A549 (cell line): ENCODE measurements around the gene TRAF3IP1. TPM values are rescaled to one million over a fixed set of nuclear protein-coding genes. Genes with fewer than 3 reads are reported as not detected.

Experiments used
- ATAC-seq, 2 experiments: fragments of 200-7000 bp in 1 of 2; fragments of >200 bp in 1 of 2; cut with Nextera tagmentation in 1 of 2; cut with Tn5 transposase in 1 of 2; 3 replicates each; pipeline versions ENCODE4 v1.8.0 to v1.9.1; 2018 to 2020; ENCODE audit warnings: mild to moderate bottlenecking in 1 of 2, moderate library complexity in 1 of 2
- CTCF ChIA-PET: fragments of 300-600 bp; sonication (Branson Sonifier 250); formaldehyde crosslinking; extraction: SDS; loops from one replicate; lab custom pipeline; 2021; ENCODE audit warnings: antibody characterized with exemption, inconsistent platforms; lab: Yijun Ruan, JAX
- POLR2A ChIA-PET: fragments of 350-600 bp; formaldehyde crosslinking; extraction: SDS; loops from one replicate; lab custom pipeline; 2021; ENCODE audit warnings: antibody characterized with exemption, inconsistent platforms; lab: Yijun Ruan, JAX
- DNase-seq, 2 experiments: peaks; one replicate each; pipeline versions ENCODE4 v3.0.0 to v3.0.0-alpha.2; 2011 to 2016; ENCODE audit warnings: low read depth in 1 of 2, low spot score in 1 of 2
- FAIRE-seq: peaks from 2 replicates; lab custom pipeline; 2011; peaks lifted over from hg19 to GRCh38; lab: Jason Lieb, UNC
- H3K27ac ChIP-seq, 2 experiments: fragments of >200 bp; sonication (Bioruptor Twin); formaldehyde crosslinking; 3 replicates each; pipeline ENCODE4 v1.5.1; 2016 to 2017
- H3K4me1 ChIP-seq: fragments of >200 bp; sonication (Bioruptor Twin); formaldehyde crosslinking; 3 replicates; pipeline ENCODE4 v1.6.1; 2016
- H3K4me2 ChIP-seq: fragments of >200 bp; sonication (Bioruptor Twin); formaldehyde crosslinking; 3 replicates; pipeline ENCODE4 v1.6.1; 2016
- H3K4me3 ChIP-seq: fragments of >200 bp; sonication (Bioruptor Twin); formaldehyde crosslinking; 3 replicates; pipeline ENCODE4 v1.5.1; 2016
- H3K9me3 ChIP-seq: fragments of >200 bp; sonication (Bioruptor Twin); formaldehyde crosslinking; 3 replicates; pipeline ENCODE4 v1.6.1; 2016
- BHLHE40 ChIP-seq: IDR thresholded peaks from 2 replicates; pipeline ENCODE4 v1.6.1; 2012; ENCODE audit warnings: low read depth, low read length, inconsistent platforms
- CBX2 ChIP-seq: fragments of 200-600 bp; sonication (generic); IDR thresholded peaks from 2 replicates; pipeline ENCODE4 v1.6.1; 2016; ENCODE audit warnings: low read depth, mild to moderate bottlenecking, borderline replicate concordance
- CHD2 ChIP-seq: fragments of 150-350 bp; IDR thresholded peaks from 2 replicates; pipeline ENCODE4 v1.6.1; 2014; ENCODE audit warnings: low read length; ENCODE audit not compliant: partially characterized antibody
- EP300 ChIP-seq, 2 experiments: fragments of >200 bp; sonication (Bioruptor Twin); formaldehyde crosslinking; IDR thresholded peaks; 2 replicates in 1 of 2; 3 replicates in 1 of 2; pipeline ENCODE4 v1.6.1; 2016 to 2017
- ESRRA ChIP-seq: fragments of 150-350 bp; IDR thresholded peaks from 2 replicates; pipeline ENCODE4 v1.6.1; 2014; ENCODE audit warnings: mild to moderate bottlenecking, low read length, borderline replicate concordance
- GATA3 ChIP-seq: IDR thresholded peaks from 2 replicates; pipeline ENCODE4 v1.6.1; 2012; ENCODE audit warnings: borderline replicate concordance
- HEYL ChIP-seq: fragments of 250-450 bp; sonication (Bioruptor Pico); IDR thresholded peaks from 2 replicates; pipeline ENCODE4 v1.8.0; 2021; ENCODE audit warnings: mild to moderate bottlenecking, moderate library complexity
- HOXB5 ChIP-seq: fragments of 250-450 bp; sonication (Bioruptor Pico); IDR thresholded peaks from 2 replicates; pipeline ENCODE4 v1.5.0; 2020; ENCODE audit warnings: mild to moderate bottlenecking, moderate library complexity
- JUN ChIP-seq, 2 experiments: fragments of >200 bp; sonication (Bioruptor Twin); formaldehyde crosslinking; IDR thresholded peaks; 2 replicates in 1 of 2; 3 replicates in 1 of 2; pipeline ENCODE4 v1.6.1; 2016 to 2017
- JUNB ChIP-seq: fragments of >200 bp; sonication (Bioruptor Twin); formaldehyde crosslinking; IDR thresholded peaks from 2 replicates; pipeline ENCODE4 v1.6.1; 2016
- KDM1A ChIP-seq: fragments of 200-600 bp; sonication (generic); IDR thresholded peaks from 2 replicates; pipeline ENCODE4 v1.6.1; 2016; ENCODE audit warnings: low read depth, mild to moderate bottlenecking
- MAZ ChIP-seq: fragments of 150-350 bp; IDR thresholded peaks from 2 replicates; pipeline ENCODE4 v1.6.1; 2014; ENCODE audit warnings: antibody characterized with exemption, low read depth, low read length, borderline replicate concordance
- NR3C1 ChIP-seq: fragments of >200 bp; sonication (Bioruptor Twin); formaldehyde crosslinking; IDR thresholded peaks from 3 replicates; pipeline ENCODE4 v1.6.1; 2017
- POLR2A ChIP-seq: IDR thresholded peaks from 2 replicates; pipeline ENCODE4 v1.6.1; 2012; ENCODE audit warnings: mild to moderate bottlenecking, low read length
- RAD21 ChIP-seq, 2 experiments: fragments of >200 bp in 1 of 2; sonication (Bioruptor Twin) in 1 of 2; formaldehyde crosslinking in 1 of 2; IDR thresholded peaks in 1 of 2; conservative IDR thresholded peaks in 1 of 2; 2 replicates in 1 of 2; 3 replicates in 1 of 2; pipeline ENCODE4 v1.6.1; 2012 to 2018; ENCODE audit warnings: inconsistent platforms in 1 of 2
- RARB ChIP-seq: fragments of 250-450 bp; sonication (Bioruptor Pico); IDR thresholded peaks from 2 replicates; pipeline ENCODE4 v1.8.0; 2021; ENCODE audit warnings: mild to moderate bottlenecking, moderate library complexity
- SMC3 ChIP-seq: fragments of >200 bp; sonication (Bioruptor Twin); formaldehyde crosslinking; IDR thresholded peaks from 3 replicates; pipeline ENCODE4 v1.6.1; 2018; ENCODE audit warnings: inconsistent platforms
- SREBF2 ChIP-seq: fragments of 450-650 bp; IDR thresholded peaks from 2 replicates; pipeline ENCODE4 v1.6.1; 2014; ENCODE audit warnings: mild to moderate bottlenecking, moderate library complexity
- TFCP2L1 ChIP-seq: fragments of 250-450 bp; sonication (Bioruptor Pico); IDR thresholded peaks from 2 replicates; pipeline ENCODE4 v1.5.0; 2021; ENCODE audit warnings: mild to moderate bottlenecking
- ZSCAN20 ChIP-seq: fragments of 250-450 bp; sonication (Bioruptor Pico); IDR thresholded peaks from 2 replicates; pipeline ENCODE4 v1.8.0; 2022; ENCODE audit warnings: mild to moderate bottlenecking, moderate library complexity
- WGBS: methylation state at CpG from one replicate; pipeline ENCODE4 v1.1.6; 2017; ENCODE audit errors: missing lambda C conversion rate; 5-methylcytosine and 5-hydroxymethylcytosine counted together
- polyA plus RNA-seq, 4 experiments: library from polyadenylated mRNA; depleted of rRNA in 3 of 4; stranded (reverse); fragments of >200 nt; fragmentation: RNase III in 1 of 4; extraction: RNeasy Plus Mini Kit Qiagen cat#74134 plus additional on column Dnase treatment in 1 of 4; gene quantifications; 2 replicates in 3 of 4; 3 replicates in 1 of 4; pipeline ENCODE4 v1.2.3, GENCODE V29; 2011 to 2017
- TF ChIP-seq, protein P1 (sequence below): IDR thresholded peaks from 2 replicates; pipeline ENCODE4 v1.6.1; 2012
- TF ChIP-seq, protein P2 (sequence below): IDR thresholded peaks from 2 replicates; pipeline ENCODE4 v1.6.1; 2012; ENCODE audit warnings: low read depth, borderline replicate concordance
- TF ChIP-seq, protein P3 (sequence below): fragments of 250-450 bp; sonication (Bioruptor Pico); IDR thresholded peaks from 2 replicates; pipeline ENCODE4 v1.5.0; 2020; ENCODE audit warnings: low read depth, mild to moderate bottlenecking, moderate library complexity

TRAF3IP1 gene
- polyA plus RNA-seq, 2 of the 4 experiments (the other 2 are of a cell fraction): 10.6 to 19.2 TPM

DNA sequence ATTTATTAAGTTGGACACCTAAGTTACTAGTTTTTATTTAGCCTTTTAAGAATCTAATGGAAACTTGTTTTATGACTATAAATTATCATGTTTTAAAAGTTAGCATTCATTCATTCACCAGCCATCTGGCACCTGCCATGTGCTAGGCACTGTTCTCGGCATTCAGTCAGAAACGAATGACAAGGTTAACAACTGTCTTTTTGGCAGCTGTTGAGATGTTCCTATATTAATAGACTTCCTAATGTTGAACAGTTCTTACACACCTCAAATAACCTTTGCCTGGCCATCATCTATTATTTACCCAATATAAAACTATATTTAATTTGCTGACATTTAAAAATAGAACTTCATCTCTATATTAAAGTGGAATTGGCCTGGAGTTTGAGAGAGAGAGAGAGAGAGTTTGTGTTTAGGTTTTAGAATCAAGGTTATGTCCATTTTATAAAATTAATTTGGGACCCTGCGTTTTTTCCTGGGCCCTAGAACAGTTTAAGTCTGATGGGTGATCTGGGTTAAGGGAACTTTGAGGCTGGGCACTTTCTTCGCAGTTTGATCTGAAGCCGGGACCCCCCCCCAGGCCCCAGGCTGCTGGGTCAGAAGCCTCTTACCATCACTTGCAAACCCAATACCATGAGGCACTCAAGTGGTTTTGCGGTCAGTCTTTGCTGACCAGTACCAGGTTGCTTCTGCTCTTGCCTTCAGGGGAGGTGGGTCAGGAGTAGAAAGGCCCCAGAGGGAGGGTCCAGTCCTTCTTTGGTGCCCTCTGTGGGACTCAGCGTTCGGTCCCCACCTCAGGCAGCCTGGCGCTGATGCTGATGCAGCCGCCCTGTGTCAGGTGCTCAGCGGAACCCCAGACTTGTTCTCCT is 58.1 kb downstream of the TRAF3IP1 start:
- TF ChIP-seq SMC3 (no peak), RAD21 (conservative IDR thresholded peaks at IDR 0.05 in 1 of 2, IDR thresholded peaks at IDR 0.05 in 1 of 2) (no peak), MAZ (no peak), ZSCAN20 (no peak), GATA3 (no peak), CBX2 (no peak), TFCP2L1 (no peak), RARB (CRISPR knock-in tag) (no peak), POLR2A (no peak), SREBF2 (no peak), BHLHE40 (no peak), KDM1A (no peak), EP300 (IDR thresholded peaks at IDR 0.05) (no peak), HOXB5 (no peak), ESRRA (no peak), JUN (IDR thresholded peaks at IDR 0.05) (no peak), NR3C1 (no peak)
- TF ChIP-seq, protein P1, sequence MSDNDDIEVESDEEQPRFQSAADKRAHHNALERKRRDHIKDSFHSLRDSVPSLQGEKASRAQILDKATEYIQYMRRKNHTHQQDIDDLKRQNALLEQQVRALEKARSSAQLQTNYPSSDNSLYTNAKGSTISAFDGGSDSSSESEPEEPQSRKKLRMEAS: no peak
- TF ChIP-seq, protein P2, sequence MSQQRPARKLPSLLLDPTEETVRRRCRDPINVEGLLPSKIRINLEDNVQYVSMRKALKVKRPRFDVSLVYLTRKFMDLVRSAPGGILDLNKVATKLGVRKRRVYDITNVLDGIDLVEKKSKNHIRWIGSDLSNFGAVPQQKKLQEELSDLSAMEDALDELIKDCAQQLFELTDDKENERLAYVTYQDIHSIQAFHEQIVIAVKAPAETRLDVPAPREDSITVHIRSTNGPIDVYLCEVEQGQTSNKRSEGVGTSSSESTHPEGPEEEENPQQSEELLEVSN: no peak
- TF ChIP-seq, protein P3, sequence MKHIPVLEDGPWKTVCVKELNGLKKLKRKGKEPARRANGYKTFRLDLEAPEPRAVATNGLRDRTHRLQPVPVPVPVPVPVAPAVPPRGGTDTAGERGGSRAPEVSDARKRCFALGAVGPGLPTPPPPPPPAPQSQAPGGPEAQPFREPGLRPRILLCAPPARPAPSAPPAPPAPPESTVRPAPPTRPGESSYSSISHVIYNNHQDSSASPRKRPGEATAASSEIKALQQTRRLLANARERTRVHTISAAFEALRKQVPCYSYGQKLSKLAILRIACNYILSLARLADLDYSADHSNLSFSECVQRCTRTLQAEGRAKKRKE (CRISPR knock-in tag): no peak
- POLR2A ChIA-PET: no interaction called here
- WGBS: 94% methylated on average over 11 of the region's 11 CpGs
- no peaks in the 10 kb centered on the region for H3K4me1 ChIP-seq
- no peak for DNase-seq
- FAIRE-seq: no peak
- no peak for ATAC-seq
- H3K4me3 ChIP-seq: no peak overlapping the region
- no peaks in the 10 kb centered on the region for H3K9me3 ChIP-seq
- H3K27ac ChIP-seq: no peak overlapping the region
- no peak overlapping the region for H3K4me2 ChIP-seq
- CTCF ChIA-PET: interaction anchor here (1.1 to 2.5 kb wide), 3 partner anchors 8 to 407 kb away, joined by 3 to 11 read pairs (median 8); no protein-coding TSS in a partner anchor

DNA sequence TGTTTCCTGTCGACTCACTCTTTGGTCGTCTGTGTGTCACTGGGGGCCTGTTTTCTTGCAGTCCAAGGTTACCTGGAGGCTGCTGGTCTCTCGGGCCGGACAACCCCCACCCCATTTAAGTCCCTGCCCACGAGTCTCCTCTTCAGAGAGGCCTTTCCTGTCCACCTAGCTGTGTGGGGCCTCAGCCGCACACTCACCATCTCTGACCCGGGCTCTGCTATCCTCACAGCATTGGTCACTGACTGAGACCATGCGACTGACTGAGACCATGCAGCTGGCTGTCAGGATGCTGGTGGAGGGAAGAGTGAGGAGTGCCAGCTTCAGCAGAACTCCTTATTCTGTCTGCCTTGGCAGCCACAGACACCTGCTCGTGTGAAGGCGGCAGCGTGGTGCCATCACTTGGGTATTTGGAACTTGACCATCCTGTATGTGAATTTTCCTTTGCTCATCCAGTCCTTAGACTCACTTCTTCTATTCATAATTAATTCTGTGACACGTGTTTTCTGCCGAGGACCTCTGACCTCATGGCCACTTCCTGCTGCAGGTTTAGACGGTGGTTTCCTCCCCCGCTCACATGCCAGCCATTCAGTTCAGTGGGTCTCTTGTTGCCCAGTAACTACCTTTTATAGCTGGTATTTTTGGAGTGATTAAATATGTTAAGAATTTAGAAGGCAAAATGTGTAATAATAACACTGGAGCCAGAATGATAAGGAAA is 58.9 kb downstream of the TRAF3IP1 start:
- 87% methylated on average over 15 of the region's 15 CpGs for WGBS
- Histone ChIP-seq H3K9me3 (no peaks in the 10 kb centered on the region), H3K4me2 (no peak overlapping the region), H3K4me3 (no peak overlapping the region), H3K4me1 (no peaks in the 10 kb centered on the region), H3K27ac (no peak overlapping the region)
- CTCF ChIA-PET: interaction anchor here (1.1 to 2.5 kb wide), 3 partner anchors 8 to 406 kb away, joined by 3 to 11 read pairs (median 8); no protein-coding TSS in a partner anchor
- ATAC-seq (no peak), FAIRE-seq (no peak), DNase-seq (no peak)
- TF ChIP-seq CHD2 (no peak), POLR2A (0 out of 2 replicates have a peak, but pooled peaks have one; percentile 8)
- POLR2A ChIA-PET: no interaction called here

DNA sequence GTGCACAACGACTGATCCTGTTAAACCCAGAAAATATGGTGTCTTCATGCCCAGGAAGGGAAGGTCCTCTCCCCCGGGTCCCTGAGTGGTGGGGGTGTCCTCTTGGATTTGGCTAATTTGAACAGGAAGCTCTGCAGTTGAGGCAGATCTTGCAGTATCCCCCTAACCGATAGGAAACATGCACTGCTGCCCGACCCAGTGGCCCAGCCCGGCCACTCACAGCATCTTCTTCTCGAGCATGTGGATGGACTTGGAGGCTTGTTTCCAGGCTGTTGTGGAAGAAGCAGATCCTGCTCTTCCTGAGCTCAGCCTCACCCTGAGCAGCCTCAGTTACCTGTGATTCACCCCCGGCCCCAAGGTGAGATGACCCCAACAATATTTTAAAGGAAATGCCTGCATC is 60.0 kb downstream of the TRAF3IP1 start:
- DNase-seq (no peak), ATAC-seq (no peak), FAIRE-seq (no peak)
- WGBS: 94% methylated on average over 6 of the region's 7 CpGs
- Histone ChIP-seq H3K27ac (no peak overlapping the region), H3K9me3 (no peaks in the 10 kb centered on the region), H3K4me3 (no peak overlapping the region), H3K4me2 (no peak overlapping the region), H3K4me1 (no peaks in the 10 kb centered on the region)
- CTCF ChIA-PET: interaction anchor here (2.2 to 2.5 kb wide), 2 partner anchors 10 to 405 kb away, joined by 8 to 11 read pairs; no protein-coding TSS in a partner anchor
- POLR2A ChIA-PET: no interaction called here
- no peak for TF ChIP-seq HEYL
- TF ChIP-seq CHD2: no peak
- TF ChIP-seq JUNB: no peak
- no peak for TF ChIP-seq SMC3
